Endothelial cell (in vitro differentiated cells): ENCODE results near the gene SLC12A8. TPM values are rescaled to one million over a fixed set of nuclear protein-coding genes. Genes with fewer than 3 reads are reported as not detected.

ENCODE experiments used
- DNase-seq: peaks from one replicate; pipeline ENCODE4 v3.0.0; 2021; ENCODE audit warnings: low spot score
- H3K27ac Mint-ChIP-seq: one replicate; pipeline ENCODE4 v1.8.0; 2021; ENCODE audit warnings: mixed read lengths, inconsistent platforms; ENCODE audit not compliant: unreplicated experiment
- H3K27me3 Mint-ChIP-seq: one replicate; pipeline ENCODE4 v1.8.0; 2021; ENCODE audit warnings: mild to moderate bottlenecking, moderate library complexity, mixed read lengths, inconsistent platforms; ENCODE audit not compliant: unreplicated experiment
- H3K36me3 Mint-ChIP-seq: one replicate; pipeline ENCODE4 v1.8.0; 2021; ENCODE audit warnings: mild to moderate bottlenecking, low read depth, mixed read lengths, inconsistent platforms; ENCODE audit not compliant: unreplicated experiment
- H3K4me1 Mint-ChIP-seq: one replicate; pipeline ENCODE4 v1.8.0; 2021; ENCODE audit warnings: mild to moderate bottlenecking, mixed read lengths, inconsistent platforms; ENCODE audit not compliant: unreplicated experiment
- H3K4me3 Mint-ChIP-seq: one replicate; pipeline ENCODE4 v1.8.0; 2021; ENCODE audit warnings: mild to moderate bottlenecking, mixed read lengths, inconsistent platforms; ENCODE audit not compliant: unreplicated experiment
- H3K9me3 Mint-ChIP-seq: one replicate; pipeline ENCODE4 v1.8.0; 2021; ENCODE audit warnings: mixed read lengths, inconsistent platforms; ENCODE audit not compliant: unreplicated experiment
- total RNA-seq: library from RNA; stranded (reverse); fragmentation: NEBNext Ultra II Directional; extraction: Animal tissue kit (Norgen Biotek cat#: 25700); gene quantifications from one replicate; pipeline ENCODE4 v1.2.1, GENCODE V29; 2021; ENCODE audit not compliant: unreplicated experiment
- TF ChIP-seq, protein P1 (sequence below): fragments of 200-600 bp; sonication (generic); IDR thresholded peaks from one replicate; pipeline ENCODE4 v1.5.0; 2021; ENCODE audit warnings: antibody characterized with exemption; ENCODE audit not compliant: unreplicated experiment

SLC12A8 gene
- total RNA-seq, 1 donor from 2014 or later = 0.54 TPM

DNA sequence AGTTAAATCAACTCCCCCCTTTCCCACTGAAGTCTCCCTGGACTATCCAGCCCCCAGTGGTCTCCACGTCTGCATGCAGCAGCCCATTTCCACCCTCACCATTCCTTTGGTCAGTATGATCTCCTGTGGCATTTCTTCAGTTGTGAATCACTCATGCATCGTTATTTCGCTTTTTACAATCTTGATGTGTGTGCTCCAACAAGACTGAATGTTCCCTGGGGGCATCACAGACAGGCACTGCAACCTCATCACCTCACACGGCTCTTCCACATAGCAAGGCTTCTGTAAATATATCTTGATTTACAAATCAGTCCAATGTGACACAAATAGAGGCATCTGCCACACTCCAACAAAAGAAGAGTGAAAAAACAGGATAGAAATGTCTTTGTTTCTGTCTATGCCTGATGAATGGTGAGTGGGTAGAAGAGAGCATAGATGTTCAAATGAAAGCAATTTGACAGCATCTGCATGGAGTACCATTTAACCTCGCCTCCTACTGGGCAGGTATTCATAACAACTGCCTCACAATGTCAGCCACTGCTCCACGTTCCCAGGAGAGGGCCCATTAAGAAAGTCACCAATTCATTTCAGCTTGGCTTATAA lies 162.0 kb downstream of the SLC12A8 start:
- H3K27me3 Mint-ChIP-seq = peaks cover 8% of the 10 kb centered on the region
- no peaks in the 10 kb centered on the region for H3K9me3 Mint-ChIP-seq
- H3K4me1 Mint-ChIP-seq = peaks cover 40% of the 10 kb centered on the region
- H3K4me3 Mint-ChIP-seq = no peak overlapping the region
- H3K27ac Mint-ChIP-seq = no peak overlapping the region
- no peak for DNase-seq
- H3K36me3 Mint-ChIP-seq = peaks cover 14% of the 10 kb centered on the region
- TF ChIP-seq, protein P1, sequence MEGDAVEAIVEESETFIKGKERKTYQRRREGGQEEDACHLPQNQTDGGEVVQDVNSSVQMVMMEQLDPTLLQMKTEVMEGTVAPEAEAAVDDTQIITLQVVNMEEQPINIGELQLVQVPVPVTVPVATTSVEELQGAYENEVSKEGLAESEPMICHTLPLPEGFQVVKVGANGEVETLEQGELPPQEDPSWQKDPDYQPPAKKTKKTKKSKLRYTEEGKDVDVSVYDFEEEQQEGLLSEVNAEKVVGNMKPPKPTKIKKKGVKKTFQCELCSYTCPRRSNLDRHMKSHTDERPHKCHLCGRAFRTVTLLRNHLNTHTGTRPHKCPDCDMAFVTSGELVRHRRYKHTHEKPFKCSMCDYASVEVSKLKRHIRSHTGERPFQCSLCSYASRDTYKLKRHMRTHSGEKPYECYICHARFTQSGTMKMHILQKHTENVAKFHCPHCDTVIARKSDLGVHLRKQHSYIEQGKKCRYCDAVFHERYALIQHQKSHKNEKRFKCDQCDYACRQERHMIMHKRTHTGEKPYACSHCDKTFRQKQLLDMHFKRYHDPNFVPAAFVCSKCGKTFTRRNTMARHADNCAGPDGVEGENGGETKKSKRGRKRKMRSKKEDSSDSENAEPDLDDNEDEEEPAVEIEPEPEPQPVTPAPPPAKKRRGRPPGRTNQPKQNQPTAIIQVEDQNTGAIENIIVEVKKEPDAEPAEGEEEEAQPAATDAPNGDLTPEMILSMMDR = no peak

DNA sequence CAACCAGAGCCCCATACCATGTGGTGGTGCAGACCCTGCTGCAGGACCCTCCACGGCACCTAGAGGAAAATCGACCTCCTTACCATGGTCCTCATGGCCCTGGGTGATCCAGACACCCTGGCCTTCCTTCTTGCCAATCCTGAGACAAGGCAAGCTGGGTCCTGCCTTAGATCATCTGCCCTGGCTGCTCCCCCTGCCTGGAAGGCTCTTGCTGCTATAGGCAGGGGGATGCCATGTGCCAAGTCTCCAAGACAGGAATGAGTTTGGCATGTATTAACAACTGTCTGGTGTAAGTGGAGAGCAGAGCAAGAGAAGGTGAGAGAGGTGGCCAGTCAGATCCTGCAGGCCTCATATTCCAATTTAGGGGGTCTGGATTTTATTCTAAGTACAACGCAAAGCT lies 164.3 kb downstream of the SLC12A8 start:
- Mint-ChIP-seq H3K36me3 (peaks cover 9% of the 10 kb centered on the region), H3K27ac (no peak overlapping the region)

DNA sequence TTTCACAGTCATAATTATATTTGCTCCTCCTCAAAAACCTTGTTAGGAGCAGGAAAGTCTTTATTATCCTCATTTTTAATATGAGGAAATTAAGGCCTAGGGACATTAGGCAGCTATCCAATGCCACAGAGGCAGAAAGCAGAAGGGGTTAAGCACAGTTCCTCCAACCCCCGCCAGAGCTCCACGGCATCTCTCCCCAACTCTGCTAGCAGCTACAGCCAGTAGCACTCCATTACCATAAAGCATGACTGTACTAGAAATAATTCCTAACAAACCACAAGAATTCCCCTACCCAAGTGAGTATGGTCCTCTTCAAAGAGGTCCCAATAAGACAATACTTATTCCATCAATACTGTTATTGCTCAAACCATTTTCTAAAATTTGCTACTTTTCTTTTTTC lies 166.6 kb downstream of the SLC12A8 start:
- peaks cover 6% of the 10 kb centered on the region for H3K27me3 Mint-ChIP-seq
- H3K4me3 Mint-ChIP-seq = no peak overlapping the region
- DNase-seq = no peak
- no peaks in the 10 kb centered on the region for H3K9me3 Mint-ChIP-seq
- H3K27ac Mint-ChIP-seq = no peak overlapping the region
- peaks cover 9% of the 10 kb centered on the region for H3K36me3 Mint-ChIP-seq
- TF ChIP-seq, protein P1 = no peak
- H3K4me1 Mint-ChIP-seq = peaks cover 19% of the 10 kb centered on the region

More for the DNA sequence above, 164.3 kb downstream of the SLC12A8 start:
- DNase-seq = no peak
- Mint-ChIP-seq H3K4me1 (peaks cover 28% of the 10 kb centered on the region), H3K4me3 (no peak overlapping the region), H3K9me3 (no peaks in the 10 kb centered on the region), H3K27me3 (peaks cover 2% of the 10 kb centered on the region)
- TF ChIP-seq, protein P1 = no peak

DNA sequence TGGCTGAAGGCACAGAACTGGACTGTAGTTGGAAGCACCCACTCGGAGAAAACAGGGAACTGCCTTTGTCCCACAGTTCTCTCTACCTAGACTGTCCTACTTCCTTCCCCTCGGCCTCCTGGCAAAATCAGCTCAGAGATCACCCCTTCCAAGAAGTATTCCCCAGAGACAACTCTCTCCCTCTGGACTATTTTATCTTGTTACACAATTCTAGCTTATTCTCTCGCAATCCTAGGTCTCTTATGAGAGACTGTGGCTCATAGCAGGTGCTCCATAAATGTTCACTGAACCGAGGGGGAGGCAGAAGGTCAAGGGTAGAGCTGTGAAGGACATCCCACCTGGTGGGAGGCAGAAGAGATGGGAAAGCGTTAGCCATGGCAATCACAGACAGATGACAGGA lies 167.4 kb downstream of the SLC12A8 start:
- DNase-seq = no peak
- H3K9me3 Mint-ChIP-seq = no peaks in the 10 kb centered on the region
- TF ChIP-seq, protein P1 = no peak
- H3K27ac Mint-ChIP-seq = no peak overlapping the region
- peaks cover 4% of the 10 kb centered on the region for H3K36me3 Mint-ChIP-seq
- peaks cover 6% of the 10 kb centered on the region for H3K27me3 Mint-ChIP-seq
- H3K4me3 Mint-ChIP-seq = no peak overlapping the region
- H3K4me1 Mint-ChIP-seq = peaks cover 24% of the 10 kb centered on the region

DNA sequence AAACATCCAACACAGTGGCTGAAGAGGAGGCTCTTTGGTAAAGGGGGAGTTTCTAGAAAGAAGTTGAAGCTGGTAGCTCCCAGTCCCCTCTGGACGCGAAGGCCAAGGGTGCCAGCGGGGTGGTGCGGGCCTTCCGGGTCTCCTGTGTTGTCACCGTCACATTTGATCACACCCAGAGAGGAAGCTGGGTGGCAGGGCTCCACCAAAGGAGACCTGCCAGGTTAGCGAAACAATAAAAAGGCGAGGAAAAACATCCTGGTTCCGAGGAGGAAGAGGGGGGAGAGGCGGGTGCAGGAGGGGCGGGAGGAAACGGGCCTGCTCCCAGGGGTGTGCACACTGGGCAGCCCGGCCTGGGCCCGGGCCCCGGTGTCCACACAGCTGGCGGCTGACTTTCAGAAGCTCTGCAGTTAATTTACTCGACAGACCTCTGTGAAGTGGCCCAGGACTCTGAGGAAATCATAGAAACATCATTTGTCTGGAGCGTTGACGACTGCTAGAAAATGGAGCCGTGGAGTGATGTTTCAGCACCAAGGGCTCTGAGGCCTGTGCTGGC lies 168.9 kb downstream of the SLC12A8 start:
- peaks cover 7% of the 10 kb centered on the region for H3K27me3 Mint-ChIP-seq
- H3K27ac Mint-ChIP-seq = no peak overlapping the region
- no peak for DNase-seq
- TF ChIP-seq, protein P1 = no peak
- H3K36me3 Mint-ChIP-seq = peaks cover 4% of the 10 kb centered on the region
- no peaks in the 10 kb centered on the region for H3K9me3 Mint-ChIP-seq
- H3K4me1 Mint-ChIP-seq = peaks cover 34% of the 10 kb centered on the region
- no peak overlapping the region for H3K4me3 Mint-ChIP-seq
